ENCODE measurements around the gene KIF16B. TPM values are rescaled to one million over a fixed set of nuclear protein-coding genes. Genes with fewer than 3 reads are reported as not detected.

The KIF16B gene
- total and polyA plus RNA-seq, 2 of the 13 experiments (the other 11 are each of a cell fraction or from before 2014, with no cell fraction given): 6.9 to 18.0 TPM

- TF ChIP-seq, protein P1, sequence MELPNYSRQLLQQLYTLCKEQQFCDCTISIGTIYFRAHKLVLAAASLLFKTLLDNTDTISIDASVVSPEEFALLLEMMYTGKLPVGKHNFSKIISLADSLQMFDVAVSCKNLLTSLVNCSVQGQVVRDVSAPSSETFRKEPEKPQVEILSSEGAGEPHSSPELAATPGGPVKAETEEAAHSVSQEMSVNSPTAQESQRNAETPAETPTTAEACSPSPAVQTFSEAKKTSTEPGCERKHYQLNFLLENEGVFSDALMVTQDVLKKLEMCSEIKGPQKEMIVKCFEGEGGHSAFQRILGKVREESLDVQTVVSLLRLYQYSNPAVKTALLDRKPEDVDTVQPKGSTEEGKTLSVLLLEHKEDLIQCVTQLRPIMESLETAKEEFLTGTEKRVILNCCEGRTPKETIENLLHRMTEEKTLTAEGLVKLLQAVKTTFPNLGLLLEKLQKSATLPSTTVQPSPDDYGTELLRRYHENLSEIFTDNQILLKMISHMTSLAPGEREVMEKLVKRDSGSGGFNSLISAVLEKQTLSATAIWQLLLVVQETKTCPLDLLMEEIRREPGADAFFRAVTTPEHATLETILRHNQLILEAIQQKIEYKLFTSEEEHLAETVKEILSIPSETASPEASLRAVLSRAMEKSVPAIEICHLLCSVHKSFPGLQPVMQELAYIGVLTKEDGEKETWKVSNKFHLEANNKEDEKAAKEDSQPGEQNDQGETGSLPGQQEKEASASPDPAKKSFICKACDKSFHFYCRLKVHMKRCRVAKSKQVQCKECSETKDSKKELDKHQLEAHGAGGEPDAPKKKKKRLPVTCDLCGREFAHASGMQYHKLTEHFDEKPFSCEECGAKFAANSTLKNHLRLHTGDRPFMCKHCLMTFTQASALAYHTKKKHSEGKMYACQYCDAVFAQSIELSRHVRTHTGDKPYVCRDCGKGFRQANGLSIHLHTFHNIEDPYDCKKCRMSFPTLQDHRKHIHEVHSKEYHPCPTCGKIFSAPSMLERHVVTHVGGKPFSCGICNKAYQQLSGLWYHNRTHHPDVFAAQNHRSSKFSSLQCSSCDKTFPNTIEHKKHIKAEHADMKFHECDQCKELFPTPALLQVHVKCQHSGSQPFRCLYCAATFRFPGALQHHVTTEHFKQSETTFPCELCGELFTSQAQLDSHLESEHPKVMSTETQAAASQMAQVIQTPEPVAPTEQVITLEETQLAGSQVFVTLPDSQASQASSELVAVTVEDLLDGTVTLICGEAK (IDR thresholded peaks at IDR 0.05): no peak
- TF ChIP-seq, protein P1 (CRISPR knock-in tag; IDR thresholded peaks at IDR 0.05): no peak
- TF ChIP-seq ETV5 (CRISPR knock-in tag; IDR thresholded peaks at IDR 0.05; ENCODE audit: borderline replicate concordance): peak; percentile 38; the same call in 1 of the 2 replicates
- peak; percentile 41 for TF ChIP-seq BCL6 (CRISPR knock-in tag; IDR thresholded peaks at IDR 0.05)
- TF ChIP-seq SMC3 (IDR thresholded peaks at IDR 0.05; ENCODE audit: low read length): 0 out of 2 replicates have a peak, but pooled peaks have one; percentile 13
- TF ChIP-seq, protein P2, sequence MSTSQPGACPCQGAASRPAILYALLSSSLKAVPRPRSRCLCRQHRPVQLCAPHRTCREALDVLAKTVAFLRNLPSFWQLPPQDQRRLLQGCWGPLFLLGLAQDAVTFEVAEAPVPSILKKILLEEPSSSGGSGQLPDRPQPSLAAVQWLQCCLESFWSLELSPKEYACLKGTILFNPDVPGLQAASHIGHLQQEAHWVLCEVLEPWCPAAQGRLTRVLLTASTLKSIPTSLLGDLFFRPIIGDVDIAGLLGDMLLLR (CRISPR knock-in tag; IDR thresholded peaks at IDR 0.05): no peak
- TF ChIP-seq SAP130 (CRISPR knock-in tag; IDR thresholded peaks at IDR 0.05; ENCODE audit: low read depth): peak; percentile 60
- peak; percentile 96 for TF ChIP-seq XBP1 (CRISPR knock-in tag; IDR thresholded peaks at IDR 0.05)
- no peak for TF ChIP-seq TERF1 (CRISPR knock-in tag; IDR thresholded peaks at IDR 0.05)
- TF ChIP-seq, protein P3, sequence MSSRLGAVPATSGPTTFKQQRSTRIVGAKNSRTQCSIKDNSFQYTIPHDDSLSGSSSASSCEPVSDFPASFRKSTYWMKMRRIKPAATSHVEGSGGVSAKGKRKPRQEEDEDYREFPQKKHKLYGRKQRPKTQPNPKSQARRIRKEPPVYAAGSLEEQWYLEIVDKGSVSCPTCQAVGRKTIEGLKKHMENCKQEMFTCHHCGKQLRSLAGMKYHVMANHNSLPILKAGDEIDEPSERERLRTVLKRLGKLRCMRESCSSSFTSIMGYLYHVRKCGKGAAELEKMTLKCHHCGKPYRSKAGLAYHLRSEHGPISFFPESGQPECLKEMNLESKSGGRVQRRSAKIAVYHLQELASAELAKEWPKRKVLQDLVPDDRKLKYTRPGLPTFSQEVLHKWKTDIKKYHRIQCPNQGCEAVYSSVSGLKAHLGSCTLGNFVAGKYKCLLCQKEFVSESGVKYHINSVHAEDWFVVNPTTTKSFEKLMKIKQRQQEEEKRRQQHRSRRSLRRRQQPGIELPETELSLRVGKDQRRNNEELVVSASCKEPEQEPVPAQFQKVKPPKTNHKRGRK (CRISPR knock-in tag; IDR thresholded peaks at IDR 0.05): no peak
- peak; percentile 90 for TF ChIP-seq RARA (CRISPR knock-in tag; IDR thresholded peaks at IDR 0.05)
- no peak for TF ChIP-seq SP1 (IDR thresholded peaks at IDR 0.05)
- no peak for TF ChIP-seq SP1 (CRISPR knock-in tag; IDR thresholded peaks at IDR 0.05)
- peak; percentile 81 for TF ChIP-seq FOSL1 (CRISPR knock-in tag; IDR thresholded peaks at IDR 0.05; ENCODE audit: borderline replicate concordance)
- no peak for TF ChIP-seq STAG1 (CRISPR knock-in tag; IDR thresholded peaks at IDR 0.05)
- no peak for TF ChIP-seq DZIP1 (CRISPR knock-in tag; IDR thresholded peaks at IDR 0.05)
Measured at GRCh38 chr20:16528078-16528477, 45.2 kb downstream of the KIF16B start (continued).
